ENCODE measurements around the gene SLC11A2. TPM values are rescaled to one million over a fixed set of nuclear protein-coding genes. Genes with fewer than 3 reads are reported as not detected.
"Not testable (repeated sequence)": the region's sequence is repeated elsewhere in the genome, so short reads cannot be mapped to it uniquely, and the experiment has no call there.

The SLC11A2 gene
- polyA plus RNA-seq, 3 donors from 2014 or later, result 9.7 to 14.8 (median 11.2) TPM

- Mint-ChIP-seq H3K9me3 (no peaks in the 10 kb centered on the region), H3K4me1 (peaks cover 35 to 45% of the 10 kb centered on the region in 2 donors), H3K36me3 (no peaks in the 10 kb centered on the region)
Observed at GRCh38 chr12:51019927-51020326, 6.3 kb downstream of the SLC11A2 start.

GRCh38 chr12:51018956-51019355 lies 7.2 kb downstream of the SLC11A2 start:
- H3K36me3 Mint-ChIP-seq, result no peaks in the 10 kb centered on the region
- H3K27ac Mint-ChIP-seq, result peak overlapping the region in 1 of 6 donors; percentile 10
- peaks cover 0 to 1% (median 0%) of the 10 kb centered on the region in 3 donors for H3K27me3 Mint-ChIP-seq (ENCODE audit: low read depth in 3 of 3)
- DNase-seq, result no peak
- no peaks in the 10 kb centered on the region for H3K9me3 Mint-ChIP-seq
- peaks cover 26 to 35% of the 10 kb centered on the region in 2 donors for H3K4me1 Mint-ChIP-seq
- H3K4me3 Mint-ChIP-seq, result no peak overlapping the region

More at GRCh38 chr12:51019927-51020326, 6.3 kb downstream of the SLC11A2 start:
- peaks cover 0 to 1% (median 0%) of the 10 kb centered on the region in 3 donors for H3K27me3 Mint-ChIP-seq (ENCODE audit: low read depth in 3 of 3)
- H3K27ac Mint-ChIP-seq, result peak overlapping the region in 2 of 6 donors; percentile 36 to 89
- H3K4me3 Mint-ChIP-seq, result no peak overlapping the region
- no peak for DNase-seq

DNA sequence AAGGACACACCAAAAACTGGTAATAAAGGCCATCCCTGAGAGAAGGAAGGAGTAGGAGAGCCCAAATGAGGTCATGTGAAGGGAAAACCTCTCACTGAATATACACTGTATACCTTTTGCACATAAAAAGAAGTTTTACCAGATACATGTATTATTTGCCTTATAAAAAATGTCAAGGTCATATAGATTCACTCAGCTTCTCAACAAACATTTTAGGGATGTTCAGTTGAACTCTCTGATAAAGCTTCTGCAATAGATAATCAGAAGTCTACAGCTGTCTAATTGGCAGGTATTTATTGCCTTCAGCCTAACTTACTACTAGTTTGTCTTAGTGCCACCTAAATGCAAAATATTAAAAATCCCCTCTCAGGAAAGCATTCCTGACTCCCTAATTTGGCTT lies 8.7 kb downstream of the SLC11A2 start:
- Mint-ChIP-seq H3K4me1 (peaks cover 23 to 36% of the 10 kb centered on the region in 2 donors), H3K4me3 (no peak overlapping the region), H3K27me3 (ENCODE audit: low read depth in 3 of 3) (peaks cover 0 to 1% (median 0%) of the 10 kb centered on the region in 3 donors), H3K36me3 (no peaks in the 10 kb centered on the region), H3K27ac (peak overlapping the region in 1 of 6 donors; percentile 41), H3K9me3 (no peaks in the 10 kb centered on the region)
- DNase-seq, result no peak

GRCh38 chr12:51014467-51014866 lies 11.7 kb downstream of the SLC11A2 start:
- not testable (repeated sequence) for H3K4me3 Mint-ChIP-seq, H3K27ac Mint-ChIP-seq
- H3K4me1 Mint-ChIP-seq, result peaks cover 8 to 21% of the 10 kb centered on the region in 2 donors

DNA sequence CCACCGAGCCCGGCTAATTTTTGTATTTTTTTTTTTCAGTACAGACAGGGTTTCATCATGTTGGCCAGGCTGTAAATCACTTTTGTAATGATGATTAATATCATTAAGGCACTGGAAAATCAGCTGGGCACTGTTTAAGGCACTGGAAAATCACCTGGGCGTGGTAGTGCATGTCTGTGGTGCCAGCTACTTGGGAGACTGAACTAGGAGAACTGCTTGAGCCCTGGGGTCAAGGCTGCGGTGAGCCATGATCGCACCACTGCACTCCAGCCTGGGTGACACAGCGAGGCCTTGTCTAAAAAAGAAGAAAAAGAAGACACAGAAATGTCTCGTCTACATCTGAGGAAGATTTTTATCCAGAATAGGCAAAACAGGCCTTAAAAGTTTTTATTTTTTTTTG lies 12.7 kb downstream of the SLC11A2 start:
- DNase-seq, result no peak
- no peak overlapping the region for H3K27ac Mint-ChIP-seq
- H3K4me1 Mint-ChIP-seq, result peaks cover 16 to 26% of the 10 kb centered on the region in 2 donors

More at GRCh38 chr12:51014467-51014866, 11.7 kb downstream of the SLC11A2 start:
- DNase-seq; H3K27me3 Mint-ChIP-seq (ENCODE audit: low read depth in 3 of 3); H3K9me3 Mint-ChIP-seq; H3K36me3 Mint-ChIP-seq: not testable (repeated sequence)

DNA sequence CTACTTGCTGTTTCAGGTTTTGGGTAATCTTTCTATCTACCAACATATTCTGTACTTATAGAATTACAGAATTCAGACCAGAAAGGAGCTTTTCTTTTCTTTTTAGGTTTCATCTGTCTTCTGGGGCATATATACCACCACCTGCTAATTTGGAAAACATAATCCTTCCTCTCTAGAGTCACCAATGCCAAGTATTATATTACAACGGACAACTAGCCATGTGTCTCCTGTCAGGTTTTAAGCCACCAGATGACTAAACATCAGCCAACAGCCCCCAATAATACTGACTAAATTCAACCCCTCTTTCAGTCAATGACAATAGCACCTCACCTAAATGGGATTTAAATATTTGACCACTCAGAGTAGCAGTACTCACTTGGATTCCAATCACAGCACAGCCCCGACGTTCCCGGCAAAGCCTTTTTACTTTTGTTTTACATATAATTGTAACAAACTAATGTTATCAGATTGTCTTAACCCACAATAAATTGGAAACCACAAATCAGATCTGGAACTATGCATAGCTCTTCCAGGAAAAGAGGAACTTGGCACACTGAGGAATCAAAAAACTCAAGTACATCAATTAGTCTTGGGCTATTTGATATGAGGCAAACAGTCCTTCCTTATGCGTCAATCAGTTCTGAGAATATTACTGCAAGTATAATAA lies 13.5 kb downstream of the SLC11A2 start:
- Mint-ChIP-seq H3K4me3 (no peak overlapping the region), H3K36me3 (no peaks in the 10 kb centered on the region), H3K9me3 (no peaks in the 10 kb centered on the region), H3K27ac (no peak overlapping the region), H3K4me1 (peaks cover 15 to 26% of the 10 kb centered on the region in 2 donors), H3K27me3 (ENCODE audit: low read depth in 3 of 3) (no peaks in the 10 kb centered on the region)
- DNase-seq, result no peak

More for the DNA sequence above, 12.7 kb downstream of the SLC11A2 start:
- H3K36me3 Mint-ChIP-seq, result no peaks in the 10 kb centered on the region
- H3K9me3 Mint-ChIP-seq, result no peaks in the 10 kb centered on the region
- H3K4me3 Mint-ChIP-seq, result no peak overlapping the region
- H3K27me3 Mint-ChIP-seq (ENCODE audit: low read depth in 3 of 3), result no peaks in the 10 kb centered on the region

- Mint-ChIP-seq H3K4me3 (no peak overlapping the region), H3K9me3 (no peaks in the 10 kb centered on the region), H3K36me3 (peaks cover 0 to 2% (median 0%) of the 10 kb centered on the region in 3 donors), H3K4me1 (peaks cover 11 to 26% of the 10 kb centered on the region in 2 donors), H3K27me3 (ENCODE audit: low read depth in 3 of 3) (no peaks in the 10 kb centered on the region), H3K27ac (no peak overlapping the region)
- no peak for DNase-seq
Observed at GRCh38 chr12:51011955-51012354, 14.2 kb downstream of the SLC11A2 start.

- Mint-ChIP-seq H3K4me1 (peaks cover 11 to 26% of the 10 kb centered on the region in 2 donors), H3K36me3 (peaks cover 3 to 13% (median 6%) of the 10 kb centered on the region in 3 donors), H3K4me3 (peak overlapping the region in 2 of 5 donors; percentile 28 to 29)
Observed at GRCh38 chr12:51009056-51009440, 17.1 kb downstream of the SLC11A2 start.

GRCh38 chr12:51008329-51009055 lies 17.7 kb downstream of the SLC11A2 start:
- H3K4me3 Mint-ChIP-seq, result peak overlapping the region in 1 of 5 donors; percentile 28
- no peaks in the 10 kb centered on the region for H3K27me3 Mint-ChIP-seq (ENCODE audit: low read depth in 3 of 3)
- peak overlapping the region in 2 of 6 donors; percentile 42 to 56 for H3K27ac Mint-ChIP-seq

More at GRCh38 chr12:51009056-51009440, 17.1 kb downstream of the SLC11A2 start:
- peak in 1 of 3 donors; percentile 12 for DNase-seq
- H3K27ac Mint-ChIP-seq, result peak overlapping the region in 3 of 6 donors; percentile 42 to 79 (median 56)
- no peaks in the 10 kb centered on the region for H3K27me3 Mint-ChIP-seq (ENCODE audit: low read depth in 3 of 3)
- no peaks in the 10 kb centered on the region for H3K9me3 Mint-ChIP-seq

GRCh38 chr12:51005671-51006070 lies 20.5 kb downstream of the SLC11A2 start:
- peaks cover 7 to 13% (median 9%) of the 10 kb centered on the region in 3 donors for H3K36me3 Mint-ChIP-seq
- peaks cover 9 to 17% of the 10 kb centered on the region in 2 donors for H3K4me1 Mint-ChIP-seq
- H3K9me3 Mint-ChIP-seq, result no peaks in the 10 kb centered on the region
- no peak for DNase-seq
- H3K27ac Mint-ChIP-seq, result peak overlapping the region in 3 of 6 donors; percentile 12 to 18 (median 14)
- H3K27me3 Mint-ChIP-seq (ENCODE audit: low read depth in 3 of 3), result no peaks in the 10 kb centered on the region
- no peak overlapping the region for H3K4me3 Mint-ChIP-seq

More at GRCh38 chr12:51008329-51009055, 17.7 kb downstream of the SLC11A2 start:
- DNase-seq, result no peak
- Mint-ChIP-seq H3K4me1 (peaks cover 11 to 26% of the 10 kb centered on the region in 2 donors), H3K9me3 (no peaks in the 10 kb centered on the region), H3K36me3 (peaks cover 6 to 13% (median 7%) of the 10 kb centered on the region in 3 donors)

GRCh38 chr12:51005030-51005429 lies 21.2 kb downstream of the SLC11A2 start:
- no peak for DNase-seq
- peak overlapping the region in 4 of 6 donors; percentile 13 to 75 (median 30) for H3K27ac Mint-ChIP-seq
- H3K9me3 Mint-ChIP-seq, result no peaks in the 10 kb centered on the region
- H3K36me3 Mint-ChIP-seq, result peaks cover 13 to 19% (median 15%) of the 10 kb centered on the region in 3 donors
- peaks cover 8 to 12% of the 10 kb centered on the region in 2 donors for H3K4me1 Mint-ChIP-seq
- H3K4me3 Mint-ChIP-seq, result no peak overlapping the region
- H3K27me3 Mint-ChIP-seq (ENCODE audit: low read depth in 3 of 3), result no peaks in the 10 kb centered on the region

GRCh38 chr12:51004504-51004903 lies 21.7 kb downstream of the SLC11A2 start:
- no peak for DNase-seq
- Mint-ChIP-seq H3K36me3 (peaks cover 15 to 22% (median 16%) of the 10 kb centered on the region in 3 donors), H3K9me3 (no peaks in the 10 kb centered on the region), H3K27me3 (ENCODE audit: low read depth in 3 of 3) (no peaks in the 10 kb centered on the region), H3K27ac (peak overlapping the region in 3 of 6 donors; percentile 13 to 39 (median 19)), H3K4me3 (no peak overlapping the region), H3K4me1 (peaks cover 8 to 10% of the 10 kb centered on the region in 2 donors)

GRCh38 chr12:51001799-51002198 lies 24.4 kb downstream of the SLC11A2 start:
- Mint-ChIP-seq H3K4me3 (no peak overlapping the region), H3K27me3 (ENCODE audit: low read depth in 3 of 3) (no peaks in the 10 kb centered on the region), H3K4me1 (no peaks in the 10 kb centered on the region), H3K36me3 (peaks cover 19 to 29% (median 20%) of the 10 kb centered on the region in 3 donors), H3K27ac (no peak overlapping the region), H3K9me3 (no peaks in the 10 kb centered on the region)
- no peak for DNase-seq

GRCh38 chr12:51000245-51000644 lies 25.9 kb downstream of the SLC11A2 start:
- H3K36me3 Mint-ChIP-seq, result peaks cover 17 to 37% (median 26%) of the 10 kb centered on the region in 3 donors
- H3K4me3 Mint-ChIP-seq, result no peak overlapping the region
- DNase-seq, result no peak
- H3K9me3 Mint-ChIP-seq, result no peaks in the 10 kb centered on the region
- H3K27ac Mint-ChIP-seq, result no peak overlapping the region
- H3K4me1 Mint-ChIP-seq, result no peaks in the 10 kb centered on the region
- H3K27me3 Mint-ChIP-seq (ENCODE audit: low read depth in 3 of 3), result no peaks in the 10 kb centered on the region

All from immature natural killer cell (primary cell).